Superior temporal gyrus (tissue), 1 donor: Measurements from ENCODE around the gene ZFAND3.

ENCODE experiments used
- DNase-seq: peaks from one replicate; pipeline ENCODE4 v3.0.0-alpha.2; 2016; ENCODE audit errors: extremely low spot score

ZFAND3 gene

DNA sequence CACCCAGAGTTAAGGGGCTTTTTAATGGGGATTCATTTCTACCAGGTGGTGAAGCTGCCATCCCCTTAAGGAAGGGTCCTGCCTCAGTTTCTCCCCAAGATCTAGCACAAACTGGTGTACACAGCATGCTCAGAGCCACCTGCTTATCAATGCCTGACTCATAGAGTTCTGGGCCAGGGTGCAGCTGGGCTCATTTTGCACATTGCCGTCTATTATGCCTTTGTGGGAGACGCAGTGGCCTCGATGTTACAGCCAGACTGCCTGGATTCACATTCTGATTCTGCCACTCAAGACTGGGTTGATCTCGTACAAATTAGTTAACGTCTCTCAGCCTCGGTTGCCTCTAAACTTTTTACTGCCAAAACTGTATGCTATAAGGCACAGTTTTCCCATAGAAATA lies 365.7 kb downstream of the ZFAND3 start:
- peak; percentile 62 for DNase-seq

DNA sequence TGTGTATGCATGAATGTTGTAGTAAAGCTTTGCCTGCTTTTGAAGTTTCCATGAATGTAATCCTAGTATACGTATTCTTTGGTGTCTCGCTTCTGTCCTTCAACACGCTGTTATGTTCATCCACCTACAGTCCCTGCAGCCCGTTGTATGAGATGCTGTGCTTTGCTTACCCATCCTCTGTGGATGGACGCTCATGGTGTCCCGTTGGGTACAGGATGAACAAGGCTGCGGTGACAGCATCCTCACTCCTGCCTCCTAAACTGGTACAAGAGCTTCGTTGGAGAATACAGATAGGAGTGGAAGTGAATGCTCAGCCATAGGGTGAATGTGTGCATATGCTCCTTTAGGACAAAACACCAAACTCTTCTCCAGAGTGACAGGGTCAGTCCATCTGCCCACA lies 366.2 kb downstream of the ZFAND3 start:
- DNase-seq, result no peak

DNA sequence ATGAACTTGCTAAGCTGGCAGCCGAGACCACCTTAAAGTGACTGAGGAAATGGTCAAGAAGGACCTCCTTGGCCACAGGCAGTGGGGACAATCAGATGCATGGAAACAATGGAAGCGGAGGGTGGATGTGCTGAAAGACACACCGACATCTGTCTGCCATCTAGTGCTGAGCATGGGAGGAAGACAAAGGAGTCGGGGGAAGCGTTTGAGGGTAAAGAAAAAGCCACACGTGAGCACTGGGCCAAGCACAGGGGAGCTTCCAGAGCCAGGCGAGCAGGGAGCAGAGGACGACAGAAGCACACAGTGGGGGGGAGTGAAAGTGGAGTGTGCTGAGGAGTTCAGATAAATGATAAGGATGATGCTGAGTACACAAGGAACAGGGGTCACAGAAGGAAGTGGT lies 367.8 kb downstream of the ZFAND3 start:
- DNase-seq, result peak; percentile 46

DNA sequence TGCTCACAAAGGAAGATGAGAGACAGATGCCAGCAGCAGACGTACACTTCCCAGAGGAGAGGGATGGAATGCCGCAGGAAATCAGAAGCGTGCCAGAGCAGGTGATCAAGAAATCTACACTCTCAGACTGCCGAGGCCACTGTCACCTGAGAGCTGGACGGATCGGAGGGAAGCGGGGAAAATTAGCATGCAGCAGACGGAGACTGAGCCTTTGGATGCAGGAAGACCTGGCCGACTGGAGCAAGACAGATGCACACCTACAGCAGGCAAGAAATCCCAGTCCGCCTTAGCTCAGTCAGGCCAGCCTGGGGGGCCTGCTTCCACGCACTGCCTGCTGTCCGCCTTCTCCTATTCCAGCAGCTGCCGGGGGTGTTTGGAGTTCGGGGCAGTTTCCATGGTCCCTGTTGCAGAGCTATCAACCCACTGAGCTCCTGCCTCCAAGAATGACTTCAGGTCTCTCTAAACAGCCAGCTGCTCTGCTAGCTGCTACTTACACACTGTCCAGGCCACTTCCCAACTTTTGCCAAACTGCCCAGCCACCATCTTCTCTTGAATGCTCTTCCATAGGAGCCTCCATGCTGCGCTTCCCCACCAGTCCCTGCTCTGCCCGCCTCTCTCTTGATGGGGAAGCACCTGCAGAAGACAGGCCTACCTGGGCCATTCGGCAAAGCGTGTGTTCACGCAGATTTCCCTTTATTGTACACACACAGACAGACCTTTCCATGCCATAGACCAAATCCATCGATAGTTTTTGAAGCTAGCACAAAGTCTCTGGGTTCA lies 368.5 kb downstream of the ZFAND3 start:
- no peak for DNase-seq

DNA sequence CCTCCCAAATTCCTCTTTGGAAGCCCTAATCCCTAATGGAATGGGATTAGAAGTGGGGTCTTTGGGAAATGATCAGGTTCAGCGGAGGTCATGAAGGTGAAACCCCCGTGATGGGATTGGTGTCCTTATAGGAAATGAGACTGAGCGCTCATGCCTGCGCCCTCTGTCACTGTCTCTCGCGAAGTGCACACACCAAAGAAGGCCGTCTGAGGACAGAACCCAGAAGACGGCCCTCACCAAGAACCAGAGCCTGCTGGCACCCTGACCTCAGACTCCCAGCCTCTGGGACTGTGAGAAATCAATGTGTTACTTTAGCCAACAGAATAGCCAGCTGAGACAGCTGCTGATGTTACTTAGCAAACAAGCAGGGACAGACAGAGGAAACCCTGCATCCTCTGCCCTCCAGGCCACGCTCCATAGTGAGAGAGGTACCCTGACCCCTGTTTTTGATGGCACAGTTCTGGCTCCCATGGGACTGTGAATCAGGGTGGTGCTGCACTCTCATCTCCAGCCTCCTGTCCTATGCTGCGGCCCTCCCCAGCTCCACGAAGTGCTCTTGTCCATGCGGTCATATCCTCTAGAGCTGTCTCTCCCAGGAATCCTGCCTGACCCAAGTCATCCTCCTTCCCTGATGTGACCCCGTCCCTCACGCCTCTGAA lies 369.3 kb downstream of the ZFAND3 start:
- DNase-seq, result no peak

DNA sequence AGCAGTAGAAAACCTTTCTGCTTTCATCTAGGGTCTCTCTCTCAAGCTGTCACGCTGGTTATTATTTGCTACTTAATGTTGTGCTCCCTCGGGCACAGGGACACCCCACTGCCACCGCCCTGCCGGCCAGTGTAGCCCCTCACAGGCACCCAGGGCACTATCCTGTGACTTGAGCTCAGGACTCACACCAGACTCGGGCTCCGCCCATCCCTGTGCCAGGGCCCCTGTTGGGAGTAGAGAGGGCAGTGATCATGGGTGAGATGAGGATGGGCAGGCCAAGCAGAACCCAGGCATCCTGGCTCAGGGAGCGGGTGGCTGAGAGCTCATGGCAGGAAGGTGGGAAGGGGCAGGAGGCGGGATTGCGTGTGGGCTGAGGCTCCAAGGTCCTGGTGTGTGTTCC lies 371.9 kb downstream of the ZFAND3 start:
- no peak for DNase-seq

DNA sequence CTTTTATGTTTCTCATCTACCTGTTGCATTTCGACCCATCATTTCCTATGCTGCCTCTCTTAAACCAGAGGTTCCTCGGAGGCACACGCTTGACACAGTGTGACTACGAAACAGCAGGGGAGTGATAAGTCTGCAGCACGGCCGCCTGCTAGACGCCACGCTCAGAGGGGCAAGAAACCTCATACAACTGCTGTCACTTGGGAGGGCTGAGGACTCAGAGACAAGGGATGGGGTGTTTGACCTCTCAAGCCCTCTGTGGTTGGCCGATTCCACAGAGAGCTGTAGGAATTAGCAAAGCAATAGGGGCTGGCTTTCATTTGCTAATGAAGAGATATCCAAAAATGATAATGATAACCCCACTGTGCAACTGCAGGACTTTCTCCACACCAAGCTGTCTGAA lies 372.5 kb downstream of the ZFAND3 start:
- DNase-seq, result no peak

DNA sequence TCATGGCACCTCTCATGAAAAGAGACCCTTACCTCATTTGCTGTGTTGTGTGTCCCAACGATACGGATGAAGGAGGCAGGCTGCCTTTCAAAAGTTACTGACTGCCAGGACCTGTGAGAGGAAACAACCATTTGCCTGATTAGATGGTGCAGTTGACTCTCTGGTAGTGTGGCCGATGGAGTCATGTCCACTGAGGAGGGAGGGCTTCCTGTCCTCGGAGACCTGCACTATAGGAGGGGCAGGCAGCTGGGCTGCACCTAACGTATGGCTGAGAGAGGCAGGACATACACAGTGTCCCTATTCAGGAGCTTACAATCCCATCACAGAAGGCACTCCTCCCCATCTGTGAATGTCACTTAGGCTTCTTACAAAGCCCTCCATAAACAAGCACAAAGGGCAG lies 373.0 kb downstream of the ZFAND3 start:
- DNase-seq, result no peak

DNA sequence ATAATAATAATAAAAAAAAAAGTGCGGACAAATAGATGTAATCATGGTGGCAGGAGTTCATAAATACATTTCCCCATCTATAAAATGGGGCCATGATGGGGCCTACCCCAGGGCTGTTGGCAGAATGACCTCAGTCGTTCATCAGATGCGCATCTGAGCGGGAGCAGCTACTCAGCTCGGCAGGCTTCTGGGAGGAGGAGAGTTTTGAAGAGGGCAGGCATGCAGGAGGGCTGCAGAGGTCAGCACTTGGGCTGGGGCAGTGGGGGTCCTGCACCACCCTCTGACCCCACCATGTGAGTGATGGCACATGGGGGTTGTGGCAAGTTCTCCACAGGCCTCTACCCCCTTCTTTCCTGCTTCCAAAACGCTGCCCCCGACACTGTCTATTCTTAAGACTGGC lies 373.5 kb downstream of the ZFAND3 start:
- DNase-seq, result no peak

DNA sequence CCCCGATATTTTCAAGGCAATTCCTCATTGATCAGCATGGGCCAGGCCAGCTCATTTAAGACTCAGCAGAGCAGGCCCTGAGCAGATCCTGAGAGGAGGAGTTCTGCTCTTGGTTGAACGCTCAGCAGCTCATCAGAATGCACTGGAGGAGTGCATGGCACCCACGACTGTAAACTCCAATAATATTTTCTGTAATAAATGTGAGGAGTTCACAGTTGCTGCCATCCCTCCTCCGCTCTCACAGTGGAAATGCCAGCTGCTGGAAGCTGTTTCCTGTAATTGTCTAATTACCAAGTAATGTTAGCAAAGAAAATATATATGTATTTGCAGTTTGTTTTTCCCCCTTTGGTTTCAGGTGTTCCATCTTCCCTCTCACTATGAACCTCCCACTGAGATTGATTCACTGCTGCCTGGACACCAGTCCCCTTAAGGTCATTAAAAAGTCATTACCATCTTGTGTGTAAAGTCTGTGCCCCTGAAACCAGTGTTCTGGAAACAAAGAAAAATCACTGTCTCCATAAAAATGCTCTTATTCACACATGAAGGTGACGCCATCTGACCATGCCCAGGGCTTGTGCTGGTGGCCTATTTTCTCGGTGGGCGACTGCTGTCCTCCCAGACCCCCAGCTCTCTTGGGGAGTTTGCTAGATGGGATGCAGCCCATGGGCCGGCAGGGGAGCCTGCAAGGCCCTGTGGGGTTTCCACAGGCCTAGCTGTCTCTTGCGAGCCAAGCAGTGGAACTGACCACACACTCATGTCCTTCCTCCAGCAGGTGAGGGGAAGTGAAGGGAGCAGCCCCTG lies 374.2 kb downstream of the ZFAND3 start:
- DNase-seq, result no peak

DNA sequence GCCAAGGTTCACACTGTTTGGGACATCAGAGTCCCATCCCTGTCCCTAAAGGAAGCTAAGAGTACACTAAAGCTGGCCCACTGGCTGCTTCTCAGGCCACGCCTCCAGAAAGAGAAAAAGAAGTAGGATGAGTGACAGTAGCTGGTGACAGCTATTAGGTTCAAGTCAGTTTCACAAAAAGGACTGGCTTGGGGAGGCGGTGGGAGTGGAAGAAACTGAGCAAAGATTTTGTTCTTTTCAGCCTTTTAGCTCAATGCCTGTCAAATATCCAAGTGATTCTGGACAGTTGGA lies 374.7 kb downstream of the ZFAND3 start:
- DNase-seq, result no peak

DNA sequence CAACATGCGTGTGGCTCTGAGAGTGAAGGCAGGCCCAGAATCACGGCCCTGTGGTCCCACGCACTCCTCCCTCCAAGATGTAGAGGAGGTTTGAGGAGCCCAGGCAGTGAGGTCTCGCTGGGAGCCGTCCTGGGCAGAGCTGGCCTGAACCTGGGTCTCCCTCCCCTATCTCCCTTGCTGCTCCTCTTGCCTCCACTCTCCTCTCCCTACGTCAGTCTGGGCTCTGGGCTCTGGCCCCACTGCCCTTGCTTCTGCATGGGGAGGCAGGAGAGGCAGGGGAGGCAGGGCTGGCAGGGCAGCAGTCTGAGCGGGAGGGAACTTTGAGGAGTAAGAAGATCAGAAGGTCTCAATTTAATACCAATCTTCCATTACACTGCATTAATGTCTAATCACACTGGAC lies 375.1 kb downstream of the ZFAND3 start:
- DNase-seq, result no peak

DNA sequence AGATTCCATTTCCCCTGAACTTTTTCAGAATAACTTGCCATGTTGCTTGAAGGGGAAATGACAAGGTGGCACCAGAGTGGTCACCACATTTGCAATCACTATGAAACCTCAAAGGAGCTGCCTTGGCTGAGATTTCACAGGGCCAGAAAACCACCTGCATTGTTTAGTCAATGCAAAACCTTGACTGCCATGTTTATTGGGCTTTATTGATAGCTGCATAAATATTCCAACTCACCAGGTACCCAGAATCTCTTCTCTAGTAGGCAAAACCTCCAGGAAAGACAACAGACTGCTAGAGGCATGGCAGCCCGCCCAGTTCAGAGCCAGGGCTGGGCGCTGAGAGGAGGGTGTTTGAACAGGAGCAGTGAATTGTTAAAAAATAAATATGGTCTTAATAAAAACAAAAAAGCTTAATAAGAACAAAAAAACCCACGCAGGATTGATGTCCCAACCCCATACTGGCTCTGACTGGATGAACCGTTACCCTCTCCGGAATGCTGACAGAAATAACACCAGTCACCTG lies 375.6 kb downstream of the ZFAND3 start:
- DNase-seq, result no peak

DNA sequence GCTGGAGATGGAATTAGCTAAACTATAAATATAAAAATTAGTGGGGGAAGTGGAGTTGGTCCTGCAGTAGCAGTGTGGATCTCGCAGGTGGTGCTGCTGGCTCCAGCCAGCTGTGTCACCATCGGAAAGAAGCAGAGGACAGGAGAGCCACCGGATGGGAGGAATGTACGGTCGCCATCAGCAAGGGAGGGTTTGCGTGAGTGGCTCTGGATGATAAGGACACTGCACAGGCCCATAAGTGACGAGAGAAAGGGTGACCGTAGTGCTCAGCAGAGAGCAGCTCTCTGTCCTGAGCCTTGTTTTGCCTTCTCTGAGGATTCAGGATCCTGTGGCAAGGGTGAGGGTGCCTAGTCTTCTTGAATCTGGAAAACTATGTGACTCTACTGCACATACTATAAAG lies 378.7 kb downstream of the ZFAND3 start:
- DNase-seq, result no peak
